SU-DHL-6 (cell line): Measurements from ENCODE around the gene RPS16.

Experiments used
- H2AFZ ChIP-seq: fragments of 200-600 bp; sonication (generic); 2 replicates; pipeline ENCODE4 v1.6.1; 2014; ENCODE audit warnings: low read depth, mild to moderate bottlenecking, moderate library complexity, mixed read lengths, antibody characterized with exemption, low read length; ENCODE audit not compliant: severe bottlenecking
- H3F3A ChIP-seq: fragments of 200-600 bp; shearing (Covaris generic); 2 replicates; pipeline ENCODE4 v1.6.0; 2016; ENCODE audit warnings: antibody characterized with exemption, mild to moderate bottlenecking; ENCODE audit not compliant: insufficient read depth
- H3K27ac ChIP-seq: fragments of 200-600 bp; sonication (generic); 2 replicates; pipeline ENCODE4 v1.5.1; 2016; ENCODE audit warnings: low read depth, mild to moderate bottlenecking, low read length, moderate library complexity, mixed read lengths
- H3K27me3 ChIP-seq: fragments of 200-600 bp; sonication (generic), shearing (Covaris generic); 2 replicates; pipeline ENCODE4 v1.6.0; 2014; ENCODE audit warnings: mild to moderate bottlenecking, low read length
- H3K36me3 ChIP-seq: fragments of 200-600 bp; sonication (generic); 2 replicates; pipeline ENCODE4 v1.6.1; 2014; ENCODE audit warnings: mild to moderate bottlenecking, low read length, mixed read lengths
- H3K4me2 ChIP-seq: fragments of 300-600, 200-600 bp; shearing (Covaris generic), sonication (generic); 2 replicates; pipeline ENCODE4 v1.6.0; 2014; ENCODE audit warnings: low read length, low read depth, mild to moderate bottlenecking; ENCODE audit not compliant: poor library complexity, severe bottlenecking
- H3K4me3 ChIP-seq: fragments of 200-600 bp; sonication (generic); 2 replicates; pipeline ENCODE4 v1.5.1; 2014; ENCODE audit warnings: antibody characterized with exemption, low read length, mild to moderate bottlenecking, mixed read lengths; ENCODE audit not compliant: insufficient read depth, poor library complexity, severe bottlenecking
- H3K79me2 ChIP-seq: fragments of 200-600 bp; sonication (generic); 2 replicates; pipeline ENCODE4 v1.6.1; 2014; ENCODE audit warnings: mild to moderate bottlenecking, low read length, moderate library complexity; ENCODE audit not compliant: insufficient read depth
- H3K9ac ChIP-seq: fragments of 200-600 bp; sonication (generic); 2 replicates; pipeline ENCODE4 v1.7.0; 2014; ENCODE audit warnings: mild to moderate bottlenecking, low read length
- H3K9me2 ChIP-seq: fragments of 200-600 bp; sonication (generic); replicated peaks from 2 replicates; pipeline ENCODE4 v1.6.1; 2014; ENCODE audit warnings: low read length; ENCODE audit not compliant: insufficient read depth
- H3K9me3 ChIP-seq: fragments of 200-600 bp; sonication (generic); 2 replicates; pipeline ENCODE4 v1.6.1; 2014; ENCODE audit warnings: low read length, mixed read lengths; ENCODE audit not compliant: insufficient read depth
- H4K20me1 ChIP-seq: fragments of 200-600 bp; sonication (generic); 2 replicates; pipeline ENCODE4 v1.6.1; 2014; ENCODE audit warnings: low read depth, mild to moderate bottlenecking, antibody characterized with exemption, low read length, moderate library complexity, mixed read lengths
- CTCF ChIP-seq: fragments of 200-600 bp; sonication (generic); IDR thresholded peaks from one replicate; pipeline ENCODE4 v1.5.1; 2017; ENCODE audit warnings: antibody characterized with exemption, mild to moderate bottlenecking, low read length, moderate library complexity; ENCODE audit not compliant: insufficient read depth, poor library complexity, severe bottlenecking
- EZH2phosphoT487 ChIP-seq: fragments of 200-600 bp; sonication (generic), shearing (Covaris generic); conservative IDR thresholded peaks from 2 replicates; pipeline ENCODE4 v1.6.1; 2018; ENCODE audit warnings: mild to moderate bottlenecking, antibody characterized with exemption, low read length, moderate library complexity, mixed read lengths

The RPS16 gene

GRCh38 chr19:39386557-39386956, 49.2 kb downstream of the RPS16 start:
- H3K79me2 ChIP-seq: peaks cover 13% of the 10 kb centered on the region
- TF ChIP-seq CTCF (no peak), EZH2phosphoT487 (no peak)
- H3K27me3 ChIP-seq: no peaks in the 10 kb centered on the region
- H3K9me3 ChIP-seq: no peaks in the 10 kb centered on the region
- H3K4me2 ChIP-seq: no peak overlapping the region
- no peak overlapping the region for H3K27ac ChIP-seq
- H3F3A ChIP-seq: no peaks in the 10 kb centered on the region
- no peak overlapping the region for H2AFZ ChIP-seq
- no peaks in the 10 kb centered on the region for H3K9me2 ChIP-seq
- H4K20me1 ChIP-seq: no peaks in the 10 kb centered on the region
- H3K4me3 ChIP-seq: no peak overlapping the region
- H3K36me3 ChIP-seq: no peaks in the 10 kb centered on the region
- no peak overlapping the region for H3K9ac ChIP-seq

GRCh38 chr19:39385629-39386411, 49.9 kb downstream of the RPS16 start:
- Histone ChIP-seq H3F3A (no peaks in the 10 kb centered on the region), H3K79me2 (peaks cover 11% of the 10 kb centered on the region), H3K9ac (no peak overlapping the region), H3K36me3 (no peaks in the 10 kb centered on the region), H3K27me3 (no peaks in the 10 kb centered on the region), H3K27ac (no peak overlapping the region), H4K20me1 (no peaks in the 10 kb centered on the region), H3K4me3 (no peak overlapping the region), H3K9me3 (no peaks in the 10 kb centered on the region), H3K4me2 (no peak overlapping the region), H3K9me2 (no peaks in the 10 kb centered on the region), H2AFZ (no peak overlapping the region)
- TF ChIP-seq EZH2phosphoT487 (no peak), CTCF (no peak)

- no peak overlapping the region for H3K9ac ChIP-seq
- H3K36me3 ChIP-seq: no peaks in the 10 kb centered on the region
- peaks cover 4% of the 10 kb centered on the region for H3K79me2 ChIP-seq
- TF ChIP-seq CTCF (no peak), EZH2phosphoT487 (no peak)
- no peak overlapping the region for H3K27ac ChIP-seq
- no peak overlapping the region for H3K4me2 ChIP-seq
- H2AFZ ChIP-seq: no peak overlapping the region
- H3K27me3 ChIP-seq: no peaks in the 10 kb centered on the region
- H3K9me3 ChIP-seq: no peaks in the 10 kb centered on the region
- no peaks in the 10 kb centered on the region for H4K20me1 ChIP-seq
- no peak overlapping the region for H3K4me3 ChIP-seq
- H3K9me2 ChIP-seq: no peaks in the 10 kb centered on the region
- no peaks in the 10 kb centered on the region for H3F3A ChIP-seq
Measured at GRCh38 chr19:39384839-39385568, 50.7 kb downstream of the RPS16 start.
